Liver (tissue), 3 donors: ENCODE results near the gene NHLRC3.

ENCODE experiments used
- CTCF ChIP-seq: fragments of 150-350 bp; IDR thresholded peaks from 2 replicates; pipeline ENCODE4 v1.5.1; 2017; ENCODE audit warnings: improper control_type of control experiment, low read depth, low read length; ENCODE audit not compliant: missing input control
- GABPA ChIP-seq, 2 donors: IDR thresholded peaks in 1 of 2; conservative IDR thresholded peaks in 1 of 2; 2 replicates each; pipeline ENCODE4 v1.6.1; 2016; ENCODE audit warnings: antibody characterized with exemption in 2 of 2, mild to moderate bottlenecking in 1 of 2, moderate library complexity in 1 of 2
- SP1 ChIP-seq: IDR thresholded peaks from 2 replicates; pipeline ENCODE4 v1.6.1; 2018; ENCODE audit warnings: antibody characterized with exemption, mild to moderate bottlenecking
- TAF1 ChIP-seq: conservative IDR thresholded peaks from 2 replicates; pipeline ENCODE4 v1.6.1; 2016; ENCODE audit warnings: antibody characterized with exemption, mild to moderate bottlenecking
- YY1 ChIP-seq: IDR thresholded peaks from 2 replicates; pipeline ENCODE4 v1.6.1; 2016; ENCODE audit warnings: antibody characterized with exemption, mild to moderate bottlenecking
- TF ChIP-seq, protein P1 (sequence below): IDR thresholded peaks from 2 replicates; pipeline ENCODE4 v1.6.1; 2016; ENCODE audit warnings: antibody characterized with exemption, mild to moderate bottlenecking
- TF ChIP-seq, protein P2 (sequence below): IDR thresholded peaks from 2 replicates; pipeline ENCODE4 v1.6.1; 2016; ENCODE audit warnings: antibody characterized with exemption
- donor health status: healthy.
- donor health status: healthy.

DNA sequence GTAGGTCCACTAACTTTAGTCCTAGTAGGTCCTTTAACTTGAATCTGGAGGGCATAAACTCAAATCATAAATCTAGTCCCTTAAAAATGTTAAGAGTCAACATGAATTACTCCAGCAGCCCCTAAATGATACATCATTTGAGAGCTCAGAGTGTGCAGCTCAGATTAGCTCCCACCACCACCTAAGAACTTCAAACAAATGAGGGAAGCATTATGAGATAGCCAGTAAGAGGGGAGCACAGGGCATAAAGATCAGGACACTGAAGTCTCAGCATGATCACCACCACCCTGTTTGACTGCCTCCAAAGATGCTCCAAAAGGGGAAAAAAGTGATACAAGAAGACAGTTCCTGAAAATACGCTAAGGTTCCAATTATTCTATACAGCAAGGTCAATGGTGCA lies 6.1 kb upstream of the NHLRC3 start:
- TF ChIP-seq TAF1: no peak
- no peak for TF ChIP-seq CTCF
- no peak for TF ChIP-seq YY1
- TF ChIP-seq, protein P1, sequence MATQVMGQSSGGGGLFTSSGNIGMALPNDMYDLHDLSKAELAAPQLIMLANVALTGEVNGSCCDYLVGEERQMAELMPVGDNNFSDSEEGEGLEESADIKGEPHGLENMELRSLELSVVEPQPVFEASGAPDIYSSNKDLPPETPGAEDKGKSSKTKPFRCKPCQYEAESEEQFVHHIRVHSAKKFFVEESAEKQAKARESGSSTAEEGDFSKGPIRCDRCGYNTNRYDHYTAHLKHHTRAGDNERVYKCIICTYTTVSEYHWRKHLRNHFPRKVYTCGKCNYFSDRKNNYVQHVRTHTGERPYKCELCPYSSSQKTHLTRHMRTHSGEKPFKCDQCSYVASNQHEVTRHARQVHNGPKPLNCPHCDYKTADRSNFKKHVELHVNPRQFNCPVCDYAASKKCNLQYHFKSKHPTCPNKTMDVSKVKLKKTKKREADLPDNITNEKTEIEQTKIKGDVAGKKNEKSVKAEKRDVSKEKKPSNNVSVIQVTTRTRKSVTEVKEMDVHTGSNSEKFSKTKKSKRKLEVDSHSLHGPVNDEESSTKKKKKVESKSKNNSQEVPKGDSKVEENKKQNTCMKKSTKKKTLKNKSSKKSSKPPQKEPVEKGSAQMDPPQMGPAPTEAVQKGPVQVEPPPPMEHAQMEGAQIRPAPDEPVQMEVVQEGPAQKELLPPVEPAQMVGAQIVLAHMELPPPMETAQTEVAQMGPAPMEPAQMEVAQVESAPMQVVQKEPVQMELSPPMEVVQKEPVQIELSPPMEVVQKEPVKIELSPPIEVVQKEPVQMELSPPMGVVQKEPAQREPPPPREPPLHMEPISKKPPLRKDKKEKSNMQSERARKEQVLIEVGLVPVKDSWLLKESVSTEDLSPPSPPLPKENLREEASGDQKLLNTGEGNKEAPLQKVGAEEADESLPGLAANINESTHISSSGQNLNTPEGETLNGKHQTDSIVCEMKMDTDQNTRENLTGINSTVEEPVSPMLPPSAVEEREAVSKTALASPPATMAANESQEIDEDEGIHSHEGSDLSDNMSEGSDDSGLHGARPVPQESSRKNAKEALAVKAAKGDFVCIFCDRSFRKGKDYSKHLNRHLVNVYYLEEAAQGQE: no peak
- TF ChIP-seq, protein P2, sequence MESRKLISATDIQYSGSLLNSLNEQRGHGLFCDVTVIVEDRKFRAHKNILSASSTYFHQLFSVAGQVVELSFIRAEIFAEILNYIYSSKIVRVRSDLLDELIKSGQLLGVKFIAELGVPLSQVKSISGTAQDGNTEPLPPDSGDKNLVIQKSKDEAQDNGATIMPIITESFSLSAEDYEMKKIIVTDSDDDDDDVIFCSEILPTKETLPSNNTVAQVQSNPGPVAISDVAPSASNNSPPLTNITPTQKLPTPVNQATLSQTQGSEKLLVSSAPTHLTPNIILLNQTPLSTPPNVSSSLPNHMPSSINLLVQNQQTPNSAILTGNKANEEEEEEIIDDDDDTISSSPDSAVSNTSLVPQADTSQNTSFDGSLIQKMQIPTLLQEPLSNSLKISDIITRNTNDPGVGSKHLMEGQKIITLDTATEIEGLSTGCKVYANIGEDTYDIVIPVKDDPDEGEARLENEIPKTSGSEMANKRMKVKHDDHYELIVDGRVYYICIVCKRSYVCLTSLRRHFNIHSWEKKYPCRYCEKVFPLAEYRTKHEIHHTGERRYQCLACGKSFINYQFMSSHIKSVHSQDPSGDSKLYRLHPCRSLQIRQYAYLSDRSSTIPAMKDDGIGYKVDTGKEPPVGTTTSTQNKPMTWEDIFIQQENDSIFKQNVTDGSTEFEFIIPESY: no peak
- TF ChIP-seq SP1: no peak
- TF ChIP-seq GABPA (IDR thresholded peaks at IDR 0.05 in 1 of 2, conservative IDR thresholded peaks at IDR 0.05 in 1 of 2): no peak
